Subcutaneous preadipocyte (primary cell): Measurements from ENCODE around the gene NHSL1. TPM values are rescaled to one million over a fixed set of nuclear protein-coding genes. Genes with fewer than 3 reads are reported as not detected.

Source experiments
- small RNA-seq: library from RNA; depleted of rRNA; stranded (forward); fragments of <200 nt; gene quantifications from one replicate; pipeline ENCODE3, GENCODE V24; 2012
- total RNA-seq: library from RNA; depleted of rRNA; stranded (reverse); fragments of >200 nt; gene quantifications from 2 replicates; pipeline ENCODE4 v1.2.3, GENCODE V29; 2012

The NHSL1 gene
- total RNA-seq: 19.1 and 19.9 TPM in 2 replicates

GRCh38 chr6:138499303-138500018 is at the start of gene NHSL1:
NHSL1 (minus strand) TSS chr6:138499494; CDS start chr6:138499290, 204 bp downstream.

GRCh38 chr6:138403801-138404665 is 95.3 kb downstream of the NHSL1 start, which contains the start of gene HEBP2:
HEBP2 (plus strand) TSS chr6:138404223; CDS start chr6:138404496, 273 bp downstream.

GRCh38 chr6:138377844-138378243 is 121.5 kb downstream of the NHSL1 start, which contains the start of gene SMIM28:
SMIM28 (plus strand) TSS chr6:138377905; CDS start chr6:138378073, 168 bp downstream.

Small RNA genes within 50 kb of the gene (small RNA-seq; reads per million reads assigned to genes)
- gene AL031003.1 (not detected), gene AL391669.1 (not detected), gene MIR3145 (0.08 reads per million)

Other genes with a start within 250 kb of the NHSL1 start
- not detected in 2 replicates for gene SMIM28, start 121.6 kb downstream of the NHSL1 start, total RNA-seq
- 15.8 and 33.0 TPM in 2 replicates for gene HEBP2, start 95.3 kb downstream of the NHSL1 start, total RNA-seq